Measurements from ENCODE around the gene PEX7.

DNA sequence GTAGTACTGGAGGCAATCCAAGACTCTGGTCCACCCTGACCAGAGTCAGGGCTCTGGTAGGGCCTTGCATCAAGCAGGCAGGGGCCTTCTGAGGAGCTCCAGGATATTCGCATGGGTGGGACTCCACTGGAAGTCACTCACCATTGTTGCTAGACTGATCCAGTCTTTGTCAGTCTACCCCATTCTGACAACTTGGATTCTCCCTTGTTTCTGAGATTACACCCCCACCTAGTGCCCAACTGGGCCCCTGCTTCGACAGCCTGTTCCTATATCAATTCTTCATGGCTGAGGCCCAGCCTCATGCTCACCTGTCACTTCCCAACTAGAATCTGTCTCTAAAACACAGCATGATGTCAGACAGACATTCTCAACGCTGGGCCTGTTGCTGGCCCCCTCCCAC lies 104.9 kb downstream of the PEX7 start:
- TF ChIP-seq POLR2AphosphoS5 (IDR thresholded peaks at IDR 0.05; ENCODE audit: borderline replicate concordance, low read depth, low read length) (no peak), EZH2 (IDR thresholded peaks at IDR 0.05) (no peak), FOXP2 (optimal IDR thresholded peaks at IDR 0.05; ENCODE audit: control extremely low read depth, extremely low read length, insufficient read depth) (no peak)

Data from SK-N-MC (cell line).